Brain microvascular endothelial cell (primary cell): Measurements from ENCODE around the gene LMX1A.

Source experiments
- DNase-seq: peaks from one replicate; pipeline ENCODE4 v3.0.0-alpha.2; 2020
- H3K27ac ChIP-seq: fragments of 250-450 bp; sonication (Bioruptor Pico); 2 replicates; pipeline ENCODE4 v1.5.1; 2020; ENCODE audit warnings: mild to moderate bottlenecking, moderate library complexity
- H3K27me3 ChIP-seq: fragments of 250-450 bp; sonication (Bioruptor Pico); replicated peaks from 2 replicates; pipeline ENCODE4 v1.5.1; 2020; ENCODE audit warnings: mild to moderate bottlenecking
- H3K36me3 ChIP-seq: fragments of 250-450 bp; sonication (Bioruptor Pico); replicated peaks from 2 replicates; pipeline ENCODE4 v1.5.1; 2020; ENCODE audit warnings: mild to moderate bottlenecking
- H3K4me3 ChIP-seq: 2 replicates; pipeline ENCODE4 v1.5.1; 2011; ENCODE audit warnings: low read depth, mild to moderate bottlenecking, control low read depth, low read length, moderate library complexity
- in situ Hi-C: cut with HindIII; loops from 2 replicates; pipeline ENCODE4 v1.10.0; 2017; ENCODE audit warnings: low sequenced_read_pairs, low pct_ligation_motif_present
- TF ChIP-seq, protein P1 (sequence below): IDR thresholded peaks from 2 replicates; pipeline ENCODE4 v1.5.1; 2011; ENCODE audit warnings: low read depth, mild to moderate bottlenecking, moderate library complexity, low read length, control low read depth, inconsistent platforms; ENCODE audit errors: missing control alignments

LMX1A gene

DNA sequence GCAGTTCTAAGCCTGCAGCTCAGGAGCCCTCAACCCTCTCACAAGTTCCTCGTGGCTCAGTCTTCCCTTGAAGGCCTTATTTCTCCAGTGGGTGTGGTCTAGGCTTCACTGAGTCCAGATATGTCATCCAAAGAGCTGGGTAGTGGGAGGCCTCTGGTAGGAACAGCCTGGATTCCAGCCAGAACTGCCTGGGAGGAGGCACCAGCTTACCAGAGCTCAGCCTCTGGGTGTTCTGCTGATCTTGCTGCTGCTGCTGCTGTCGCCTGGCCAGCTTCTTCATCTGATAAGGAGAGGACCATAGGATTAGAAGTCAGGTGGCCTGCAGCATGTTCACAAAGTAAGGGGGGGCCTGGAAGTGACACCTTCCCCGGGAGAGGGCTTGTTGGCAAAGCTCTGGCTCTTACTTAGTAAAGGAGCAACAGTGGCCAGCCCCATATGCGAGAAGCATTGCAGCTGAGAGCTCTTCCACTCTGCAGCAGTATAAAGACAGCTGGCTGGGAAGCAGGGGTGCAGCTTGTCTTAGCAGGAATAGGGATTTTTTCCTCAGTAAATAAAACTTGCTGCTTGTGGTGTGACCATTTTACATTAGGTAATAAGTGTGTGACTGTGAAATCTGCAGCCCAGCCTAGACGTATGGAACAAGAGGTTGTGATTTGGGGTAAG, 148.5 kb downstream of the LMX1A start:
- Histone ChIP-seq H3K27ac (no peak overlapping the region), H3K36me3 (no peaks in the 10 kb centered on the region), H3K27me3 (no peaks in the 10 kb centered on the region), H3K4me3 (no peak overlapping the region)
- no peak for DNase-seq
- TF ChIP-seq, protein P1, sequence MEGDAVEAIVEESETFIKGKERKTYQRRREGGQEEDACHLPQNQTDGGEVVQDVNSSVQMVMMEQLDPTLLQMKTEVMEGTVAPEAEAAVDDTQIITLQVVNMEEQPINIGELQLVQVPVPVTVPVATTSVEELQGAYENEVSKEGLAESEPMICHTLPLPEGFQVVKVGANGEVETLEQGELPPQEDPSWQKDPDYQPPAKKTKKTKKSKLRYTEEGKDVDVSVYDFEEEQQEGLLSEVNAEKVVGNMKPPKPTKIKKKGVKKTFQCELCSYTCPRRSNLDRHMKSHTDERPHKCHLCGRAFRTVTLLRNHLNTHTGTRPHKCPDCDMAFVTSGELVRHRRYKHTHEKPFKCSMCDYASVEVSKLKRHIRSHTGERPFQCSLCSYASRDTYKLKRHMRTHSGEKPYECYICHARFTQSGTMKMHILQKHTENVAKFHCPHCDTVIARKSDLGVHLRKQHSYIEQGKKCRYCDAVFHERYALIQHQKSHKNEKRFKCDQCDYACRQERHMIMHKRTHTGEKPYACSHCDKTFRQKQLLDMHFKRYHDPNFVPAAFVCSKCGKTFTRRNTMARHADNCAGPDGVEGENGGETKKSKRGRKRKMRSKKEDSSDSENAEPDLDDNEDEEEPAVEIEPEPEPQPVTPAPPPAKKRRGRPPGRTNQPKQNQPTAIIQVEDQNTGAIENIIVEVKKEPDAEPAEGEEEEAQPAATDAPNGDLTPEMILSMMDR: no peak
- in situ Hi-C loops: no loop called here

- Histone ChIP-seq H3K36me3 (no peaks in the 10 kb centered on the region), H3K4me3 (no peak overlapping the region), H3K27me3 (no peaks in the 10 kb centered on the region), H3K27ac (no peak overlapping the region)
- DNase-seq: no peak
- TF ChIP-seq, protein P1: no peak
- in situ Hi-C loops: no loop called here
Observed at GRCh38 chr1:165205145-165205544, 151.4 kb downstream of the LMX1A start.

DNA sequence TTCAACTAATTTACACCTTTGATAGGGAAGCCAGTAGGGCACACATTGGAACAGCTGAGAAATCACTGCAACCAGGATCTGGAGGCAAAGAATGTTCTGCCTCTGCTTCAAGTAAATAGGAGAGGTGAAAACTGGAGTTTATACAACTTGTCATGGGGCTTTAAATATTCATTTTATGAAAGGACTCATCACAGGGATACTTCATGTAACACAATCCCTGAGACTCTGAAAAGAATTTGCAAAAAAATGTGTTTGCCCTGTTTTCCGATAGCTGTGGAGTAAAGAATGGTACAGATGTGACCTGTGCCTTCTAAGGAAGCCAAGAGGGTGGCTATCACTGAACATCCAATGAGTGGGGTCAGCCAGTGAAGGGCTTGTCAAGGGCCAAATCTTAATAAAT, 152.0 kb downstream of the LMX1A start:
- in situ Hi-C loops: no loop called here
- TF ChIP-seq, protein P1: no peak
- H3K36me3 ChIP-seq: no peaks in the 10 kb centered on the region
- H3K4me3 ChIP-seq: no peak overlapping the region
- no peaks in the 10 kb centered on the region for H3K27me3 ChIP-seq
- DNase-seq: no peak
- H3K27ac ChIP-seq: no peak overlapping the region

- H3K4me3 ChIP-seq: no peak overlapping the region
- in situ Hi-C loops: no loop called here
- TF ChIP-seq, protein P1: no peak
- no peaks in the 10 kb centered on the region for H3K27me3 ChIP-seq
- DNase-seq: no peak
- H3K36me3 ChIP-seq: no peaks in the 10 kb centered on the region
- H3K27ac ChIP-seq: no peak overlapping the region
Observed at GRCh38 chr1:165191087-165191486, 165.4 kb downstream of the LMX1A start.

GRCh38 chr1:165189913-165190312, 166.6 kb downstream of the LMX1A start:
- H3K27ac ChIP-seq: no peak overlapping the region
- H3K4me3 ChIP-seq: no peak overlapping the region
- no peaks in the 10 kb centered on the region for H3K36me3 ChIP-seq
- H3K27me3 ChIP-seq: no peaks in the 10 kb centered on the region
- in situ Hi-C loops: no loop called here
- no peak for DNase-seq
- TF ChIP-seq, protein P1: no peak

DNA sequence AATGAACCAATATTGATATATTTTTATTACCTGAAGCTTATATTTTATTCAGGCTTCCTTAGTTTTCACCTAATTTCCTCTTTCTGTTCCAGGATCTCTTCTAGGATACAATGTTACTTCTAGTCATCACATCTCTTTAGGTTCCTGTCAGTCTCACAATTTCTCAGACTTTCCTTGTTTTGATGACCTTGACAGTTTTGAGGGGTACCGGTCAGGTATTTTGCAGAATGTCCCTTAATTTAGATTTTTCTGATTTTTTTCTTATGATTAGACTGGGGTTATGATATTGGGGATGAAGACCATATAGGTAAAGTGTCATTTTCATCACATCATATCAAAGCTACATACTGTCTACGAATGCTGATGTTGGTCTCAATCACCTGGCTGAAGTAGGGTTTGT, 167.5 kb downstream of the LMX1A start:
- in situ Hi-C loops: no loop called here
- no peak for DNase-seq
- TF ChIP-seq, protein P1: no peak
- Histone ChIP-seq H3K36me3 (no peaks in the 10 kb centered on the region), H3K27ac (no peak overlapping the region), H3K4me3 (no peak overlapping the region), H3K27me3 (no peaks in the 10 kb centered on the region)
